GM18502 (cell line): ENCODE results near the gene TEDC2.
"Not testable (repeated sequence)": the region's sequence is repeated elsewhere in the genome, so short reads cannot be mapped to it uniquely, and the experiment has no call there.

Experiments
- ATAC-seq: cut with Tn5 transposase; IDR thresholded peaks from one replicate; pipeline ENCODE4 v1.9.1; 2021; ENCODE audit warnings: mild to moderate bottlenecking; ENCODE audit not compliant: unreplicated experiment, poor library complexity

Gene TEDC2, protein sequence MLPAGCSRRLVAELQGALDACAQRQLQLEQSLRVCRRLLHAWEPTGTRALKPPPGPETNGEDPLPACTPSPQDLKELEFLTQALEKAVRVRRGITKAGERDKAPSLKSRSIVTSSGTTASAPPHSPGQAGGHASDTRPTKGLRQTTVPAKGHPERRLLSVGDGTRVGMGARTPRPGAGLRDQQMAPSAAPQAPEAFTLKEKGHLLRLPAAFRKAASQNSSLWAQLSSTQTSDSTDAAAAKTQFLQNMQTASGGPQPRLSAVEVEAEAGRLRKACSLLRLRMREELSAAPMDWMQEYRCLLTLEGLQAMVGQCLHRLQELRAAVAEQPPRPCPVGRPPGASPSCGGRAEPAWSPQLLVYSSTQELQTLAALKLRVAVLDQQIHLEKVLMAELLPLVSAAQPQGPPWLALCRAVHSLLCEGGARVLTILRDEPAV

DNA sequence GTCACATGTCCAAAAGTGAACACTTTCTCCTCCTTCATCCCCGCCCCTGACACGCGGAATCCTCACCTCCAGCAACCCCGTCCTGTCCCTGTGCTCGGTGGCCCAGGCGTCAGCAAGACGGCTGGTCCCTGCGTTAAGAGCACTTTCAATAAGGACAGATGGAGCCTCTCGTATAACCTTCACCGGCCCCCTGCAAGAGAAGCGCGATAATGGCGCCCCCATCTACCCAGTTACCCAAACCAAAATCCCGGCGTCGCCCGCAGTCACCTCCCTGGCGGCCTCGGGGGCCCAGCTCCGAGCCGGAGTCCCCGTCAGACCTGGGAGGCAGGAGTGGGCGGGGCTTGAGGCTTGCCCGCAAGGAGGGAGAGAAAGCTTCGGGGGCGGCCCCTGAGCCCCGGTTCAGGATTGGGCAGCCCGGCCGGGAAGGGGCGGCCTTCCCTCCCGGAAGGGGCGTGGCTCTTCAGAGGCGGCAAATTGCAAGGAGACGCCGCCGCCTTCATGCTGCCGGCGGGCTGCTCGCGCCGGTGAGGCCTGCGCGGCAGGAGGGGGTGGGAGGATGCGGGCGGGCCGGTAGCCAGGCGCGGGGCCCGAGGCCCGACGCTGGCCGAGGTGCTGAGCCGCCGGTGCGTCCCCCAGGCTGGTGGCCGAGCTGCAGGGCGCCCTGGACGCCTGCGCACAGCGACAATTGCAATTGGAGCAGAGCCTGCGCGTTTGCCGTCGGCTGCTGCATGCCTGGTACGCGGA lies at the start of gene TEDC2:
Gene TEDC2 (plus strand): TSS at position 463 of the 744 bp plus-strand sequence. CDS start 36 bp downstream, at position 499.
- peak; percentile 91 for ATAC-seq

- ATAC-seq, result no peak
These were observed 44.8 kb upstream of the TEDC2 start for GRCh38 chr16:2415085-2415484.

- no peak for ATAC-seq
These were observed 39.9 kb upstream of the TEDC2 start for GRCh38 chr16:2420035-2420434.

DNA sequence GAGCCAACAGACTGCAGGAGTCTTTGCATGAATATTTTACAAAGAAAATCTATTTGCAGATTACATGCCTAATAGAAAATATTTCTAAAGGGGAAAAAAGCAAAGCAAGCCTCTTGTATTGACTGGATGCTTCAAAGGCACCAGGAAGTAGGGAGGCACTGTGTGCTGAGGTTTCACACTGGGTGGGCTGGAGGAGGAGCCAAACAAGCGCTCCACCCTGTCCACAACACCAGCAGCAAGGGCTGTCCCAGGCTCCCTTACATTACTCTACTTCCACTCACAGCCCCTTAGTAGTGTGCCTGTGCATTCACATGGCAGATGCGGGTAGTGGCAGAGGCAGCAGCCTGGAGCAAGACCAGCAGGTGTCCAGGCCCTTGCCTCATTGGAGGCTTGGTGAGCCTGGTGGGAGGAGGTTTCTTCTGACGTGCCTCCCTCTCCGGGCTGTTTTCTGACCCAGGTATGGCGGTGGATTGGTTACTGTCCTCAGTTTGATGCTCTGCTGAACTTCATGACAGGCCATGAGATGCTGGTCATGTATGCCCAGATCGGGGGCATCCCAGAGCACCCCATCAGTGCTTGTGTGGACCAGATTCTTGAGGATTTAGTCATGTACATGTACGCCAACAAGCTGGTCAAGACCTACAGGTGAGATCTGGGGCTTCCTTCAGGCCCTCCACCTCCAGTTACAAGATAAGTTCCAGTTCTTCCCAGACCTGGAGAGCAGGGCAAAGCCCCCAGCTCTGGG lies 37.6 kb upstream of the TEDC2 start:
- no peak for ATAC-seq

- no peak for ATAC-seq
These were observed 35.6 kb upstream of the TEDC2 start for GRCh38 chr16:2424061-2425007.

DNA sequence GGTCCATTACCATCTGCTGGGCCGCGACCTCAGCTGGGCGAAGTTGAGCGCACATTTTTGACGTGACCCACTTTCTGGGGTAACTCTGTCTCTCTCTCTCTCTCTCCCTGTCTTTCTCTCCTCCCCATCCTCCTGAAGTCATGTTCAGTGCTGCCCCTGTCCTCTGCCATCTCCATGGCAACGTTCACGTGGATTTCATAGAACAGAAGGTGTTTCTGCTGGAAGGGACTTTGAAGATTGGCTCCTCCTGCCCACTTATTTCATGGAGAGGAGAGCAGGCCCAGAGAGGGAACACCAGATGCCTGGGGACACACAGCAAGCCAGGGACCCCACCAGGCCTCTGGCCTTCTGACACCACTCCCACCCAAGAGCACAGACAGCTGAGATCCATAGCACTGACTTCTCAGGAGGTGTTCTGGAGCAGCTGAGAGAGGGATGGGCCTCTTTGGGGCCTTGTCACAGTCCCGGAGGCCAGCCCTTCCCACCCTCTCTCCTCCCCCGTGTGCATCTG lies 34.8 kb upstream of the TEDC2 start:
- ATAC-seq, result no peak

DNA sequence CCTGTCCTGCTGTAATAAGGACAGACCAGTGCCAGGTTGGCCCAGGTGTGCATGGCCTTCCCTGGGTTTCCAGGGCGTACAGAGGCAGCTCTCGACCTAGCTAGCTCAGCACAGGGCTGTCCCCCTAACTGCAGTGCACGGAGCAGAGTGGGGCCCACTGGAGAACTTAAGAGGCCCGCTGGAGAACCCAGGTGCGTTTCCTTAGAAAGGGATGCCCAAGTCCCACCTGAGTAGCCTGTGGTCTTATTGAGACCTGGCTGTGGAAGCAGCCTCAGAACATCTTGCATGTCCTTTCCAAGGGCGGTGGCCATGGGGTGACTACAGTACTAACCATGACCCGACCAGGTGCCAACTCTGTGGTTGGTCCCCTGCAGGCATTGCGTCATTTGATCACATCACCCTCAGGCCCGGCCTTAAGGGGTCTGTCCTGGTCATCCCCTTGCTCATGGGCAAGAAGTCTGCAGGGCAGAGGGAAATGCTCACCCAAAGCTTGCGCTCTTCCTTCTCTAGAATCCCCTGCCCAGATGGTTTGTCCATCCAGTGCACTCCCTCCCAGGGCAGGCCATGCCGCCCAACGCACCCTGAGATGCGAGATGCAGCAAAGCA lies 34.0 kb upstream of the TEDC2 start:
- no peak for ATAC-seq

- no peak for ATAC-seq
These were observed 33.0 kb upstream of the TEDC2 start for GRCh38 chr16:2426941-2427361.

DNA sequence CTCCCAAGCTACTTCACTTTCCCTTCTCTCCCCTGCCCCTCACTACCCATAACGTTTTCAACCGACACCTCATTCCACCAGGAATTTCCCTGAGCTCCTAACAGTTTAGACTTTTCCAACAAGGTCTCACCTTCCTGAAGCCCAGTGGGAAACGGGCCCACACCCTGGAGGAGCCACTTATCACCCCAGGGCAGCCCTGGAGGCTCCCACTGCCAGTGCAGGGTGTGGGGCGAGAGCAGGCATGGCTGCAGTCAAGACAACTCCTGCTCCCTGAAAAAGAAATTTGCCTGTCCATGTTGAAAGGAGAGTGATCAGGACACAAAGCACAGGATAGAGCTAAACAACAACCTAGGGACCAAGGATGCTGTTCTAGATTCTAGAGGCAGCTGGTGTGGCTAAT lies 32.4 kb upstream of the TEDC2 start:
- ATAC-seq, result no peak

- ATAC-seq, result peak; percentile 19
These were observed 31.7 kb upstream of the TEDC2 start for GRCh38 chr16:2428051-2428783.

DNA sequence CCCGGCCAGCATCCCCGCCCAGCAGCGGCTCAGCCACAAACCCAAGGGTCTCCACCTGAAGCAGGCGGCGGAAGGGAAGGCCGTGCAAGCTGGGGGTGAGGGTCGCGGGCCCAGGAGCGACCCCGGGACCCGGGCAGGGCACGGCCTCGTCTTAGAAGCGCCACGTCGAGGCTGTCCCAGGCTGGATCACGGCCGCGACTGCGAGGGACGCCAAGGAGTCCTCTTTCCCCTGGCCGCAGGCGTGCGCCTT lies 31.2 kb upstream of the TEDC2 start:
- no peak for ATAC-seq

GRCh38 chr16:2429034-2429770 lies 30.7 kb upstream of the TEDC2 start, which contains the start of gene CCNF:
Gene CCNF (plus strand): TSS chr16:2429447. CDS start chr16:2429482, 35 bp downstream.
- ATAC-seq, result peak; percentile 80

DNA sequence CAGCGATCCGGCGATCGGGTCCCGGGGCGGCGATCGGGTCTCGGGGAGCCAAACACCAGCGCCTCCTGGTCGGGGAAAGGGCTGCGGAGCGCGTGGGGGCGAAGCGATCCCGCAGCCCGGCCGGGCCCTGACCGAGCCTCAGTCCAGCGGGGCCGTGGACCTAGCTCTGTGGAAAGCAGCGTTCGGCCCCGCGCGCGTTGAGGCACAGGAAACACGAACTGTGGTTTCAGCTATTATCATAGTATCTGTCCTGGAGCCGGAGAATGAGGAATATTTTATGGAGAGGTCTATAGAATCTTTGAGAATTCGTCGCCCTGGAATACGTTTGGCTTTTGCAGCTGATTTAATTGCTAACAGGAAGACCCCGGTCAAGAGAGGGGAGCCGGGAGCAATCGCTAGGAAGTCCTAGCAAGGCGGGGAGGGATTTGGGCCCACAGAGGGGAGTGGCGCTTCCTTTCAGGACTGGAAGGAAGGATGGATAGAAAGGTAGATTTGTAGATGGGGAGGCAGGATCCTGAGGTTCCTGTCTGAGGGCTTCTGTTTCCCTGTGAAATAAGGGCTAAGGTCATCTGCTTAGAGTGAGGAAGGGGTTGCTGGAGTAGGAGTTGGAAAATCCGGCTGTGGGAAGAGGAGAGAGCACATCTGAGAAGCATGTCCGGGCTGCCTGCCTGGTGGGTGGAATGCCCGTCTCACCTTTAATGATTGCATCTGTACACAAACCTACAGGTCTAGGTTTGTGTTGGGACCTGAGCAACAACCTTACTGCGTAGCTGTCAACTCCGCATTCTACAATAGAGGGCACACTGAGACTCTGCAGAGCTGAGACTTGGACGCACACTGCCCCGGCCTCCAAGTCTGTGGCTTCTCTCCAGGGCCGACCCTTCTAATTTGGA lies 29.9 kb upstream of the TEDC2 start:
- ATAC-seq, result peak; percentile 18

DNA sequence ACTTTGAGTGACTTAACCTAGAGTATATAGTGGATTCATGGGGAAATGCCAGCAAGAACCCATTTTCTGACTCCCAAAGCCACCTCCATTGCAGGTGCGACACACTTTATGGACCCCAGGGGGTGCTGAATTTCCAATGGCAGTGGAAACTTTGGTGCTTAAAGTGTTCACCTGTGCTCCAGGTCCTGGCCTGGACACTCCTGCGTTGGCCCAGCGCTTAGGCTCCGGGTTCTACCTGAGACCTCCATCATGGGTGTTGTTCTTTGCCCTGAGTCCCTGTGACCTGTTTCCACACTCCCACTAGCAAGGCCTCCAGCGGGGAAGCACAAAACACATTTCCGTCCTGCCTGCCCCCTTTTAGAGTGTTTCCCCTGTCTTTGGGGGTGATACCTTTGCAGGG lies 27.6 kb upstream of the TEDC2 start:
- no peak for ATAC-seq

DNA sequence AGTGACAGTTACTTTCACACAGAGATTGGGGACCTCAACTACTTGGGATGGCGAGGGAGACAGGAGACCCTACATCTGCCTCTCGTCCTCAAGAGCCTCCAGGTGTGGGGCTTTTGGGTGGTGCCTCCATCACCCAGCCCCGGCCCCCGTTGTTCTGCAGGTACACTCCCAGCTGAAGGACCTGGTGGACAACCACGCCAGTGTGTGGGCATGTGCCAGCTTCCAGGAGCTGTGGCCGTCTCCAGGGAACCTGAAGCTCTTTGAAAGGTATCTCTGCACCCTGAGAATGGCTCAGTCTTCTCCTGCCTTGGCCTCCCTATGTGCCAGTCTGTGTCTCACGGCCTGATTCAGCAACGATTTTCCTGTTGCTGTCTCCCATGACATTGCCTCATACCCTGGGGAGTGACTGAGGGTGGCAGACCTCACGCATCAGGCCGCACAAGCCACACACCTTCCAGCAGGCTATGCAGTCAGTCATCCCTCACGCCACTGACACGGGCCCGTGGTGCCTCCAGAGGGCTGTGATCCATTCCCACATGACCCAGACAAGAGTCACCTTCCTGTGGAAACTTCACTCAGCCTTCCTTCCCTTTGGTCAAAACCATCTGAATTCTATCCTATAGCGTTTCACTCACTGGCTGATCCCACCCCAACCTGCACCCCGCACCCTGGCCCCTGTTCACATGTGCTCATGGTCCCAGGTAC lies 27.0 kb upstream of the TEDC2 start:
- no peak for ATAC-seq

DNA sequence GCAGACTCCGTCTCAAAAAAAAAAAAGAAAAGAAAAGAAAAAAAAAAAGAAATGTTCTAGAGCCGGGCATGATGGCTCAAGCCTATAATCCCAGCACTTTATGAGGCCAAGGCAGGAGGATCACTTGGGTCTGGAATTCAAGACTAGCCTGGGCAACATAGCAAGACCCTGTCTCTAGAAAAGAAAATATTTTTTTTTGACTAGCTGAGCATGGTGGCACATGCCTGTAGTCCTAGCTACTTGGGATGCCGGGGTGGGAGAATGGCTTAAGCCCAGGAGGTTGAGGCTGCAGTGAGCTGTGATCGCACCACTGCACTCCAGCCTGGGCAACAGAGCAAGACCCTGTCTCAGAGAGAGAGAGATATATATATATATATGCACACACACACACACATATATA lies 24.7 kb upstream of the TEDC2 start:
- ATAC-seq, result not testable (repeated sequence)
